ENCODE results near the gene CSPG5.
A peak's percentile ranks its signal among the peaks of the same experiment; 100 is the strongest.

The CSPG5 gene

DNA sequence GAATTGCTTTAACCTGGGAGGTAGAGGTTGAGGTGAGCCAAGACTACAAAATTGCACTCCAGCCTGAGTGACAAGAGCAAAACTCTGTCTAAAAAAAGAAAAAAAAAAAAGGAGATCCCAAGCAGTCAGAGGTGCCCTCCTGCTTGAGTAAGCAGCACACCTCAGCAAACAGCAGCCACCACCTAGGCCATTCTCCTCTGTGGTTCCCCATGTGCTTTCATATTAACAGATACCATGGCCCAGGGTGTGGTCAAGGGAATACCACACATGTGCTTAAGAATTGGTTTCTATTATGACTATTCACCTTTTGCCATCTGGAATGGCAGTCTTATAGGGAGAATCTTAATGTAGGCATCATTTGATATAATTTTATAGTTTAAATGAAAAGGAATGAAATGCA, 24.7 kb upstream of the CSPG5 start:
- Mint-ChIP-seq H3K4me3 (no peak overlapping the region), H3K27me3 (no peaks in the 10 kb centered on the region), H3K36me3 (peaks cover 11% of the 10 kb centered on the region), H3K27ac (no peak overlapping the region), H3K4me1 (ENCODE audit: low read depth) (no peaks in the 10 kb centered on the region), H3K9me3 (ENCODE audit: low read depth) (no peaks in the 10 kb centered on the region)

DNA sequence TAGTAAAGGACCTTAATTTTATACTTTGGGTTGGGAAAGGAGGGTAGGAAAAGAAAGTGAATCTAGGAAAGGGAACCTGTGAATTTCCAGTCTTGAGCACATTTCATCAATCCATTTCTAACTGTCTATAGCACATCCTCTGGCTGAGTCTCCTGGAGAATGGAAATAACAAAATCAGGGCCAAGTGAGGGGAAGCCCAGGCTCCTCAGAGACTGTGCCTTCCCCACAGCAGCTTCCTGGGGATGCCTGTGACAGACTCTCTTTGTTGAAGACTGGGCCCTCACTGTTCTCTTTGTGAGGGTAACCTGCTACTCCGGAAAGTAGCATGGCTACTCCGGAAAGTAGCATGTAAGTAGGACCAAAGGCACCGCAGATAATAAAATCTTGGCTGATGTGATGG, 22.6 kb upstream of the CSPG5 start:
- H3K27me3 Mint-ChIP-seq = no peaks in the 10 kb centered on the region
- H3K27ac Mint-ChIP-seq = no peak overlapping the region
- no peaks in the 10 kb centered on the region for H3K4me1 Mint-ChIP-seq (ENCODE audit: low read depth)
- H3K9me3 Mint-ChIP-seq (ENCODE audit: low read depth) = no peaks in the 10 kb centered on the region
- no peak overlapping the region for H3K4me3 Mint-ChIP-seq
- peaks cover 10% of the 10 kb centered on the region for H3K36me3 Mint-ChIP-seq

DNA sequence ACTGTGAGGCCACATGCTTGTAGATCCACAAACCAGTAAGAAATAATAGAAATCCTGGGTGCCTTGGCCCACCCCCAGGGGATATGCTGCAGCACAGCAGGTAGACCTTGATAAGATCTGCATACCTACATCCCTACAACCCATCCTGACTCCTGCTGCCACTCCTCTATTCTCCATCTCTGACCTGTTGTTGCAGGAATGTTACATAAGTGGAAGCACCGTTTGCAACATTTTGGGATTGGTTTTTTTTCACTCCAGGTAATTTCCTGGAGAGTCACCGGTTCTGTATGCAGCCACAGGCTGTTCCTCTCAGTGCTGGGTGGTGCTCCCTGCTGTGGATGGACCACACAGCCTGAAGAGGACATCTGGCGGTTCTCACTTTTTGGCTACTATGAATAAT, 16.1 kb upstream of the CSPG5 start:
- H3K36me3 Mint-ChIP-seq = peaks cover 2% of the 10 kb centered on the region

DNA sequence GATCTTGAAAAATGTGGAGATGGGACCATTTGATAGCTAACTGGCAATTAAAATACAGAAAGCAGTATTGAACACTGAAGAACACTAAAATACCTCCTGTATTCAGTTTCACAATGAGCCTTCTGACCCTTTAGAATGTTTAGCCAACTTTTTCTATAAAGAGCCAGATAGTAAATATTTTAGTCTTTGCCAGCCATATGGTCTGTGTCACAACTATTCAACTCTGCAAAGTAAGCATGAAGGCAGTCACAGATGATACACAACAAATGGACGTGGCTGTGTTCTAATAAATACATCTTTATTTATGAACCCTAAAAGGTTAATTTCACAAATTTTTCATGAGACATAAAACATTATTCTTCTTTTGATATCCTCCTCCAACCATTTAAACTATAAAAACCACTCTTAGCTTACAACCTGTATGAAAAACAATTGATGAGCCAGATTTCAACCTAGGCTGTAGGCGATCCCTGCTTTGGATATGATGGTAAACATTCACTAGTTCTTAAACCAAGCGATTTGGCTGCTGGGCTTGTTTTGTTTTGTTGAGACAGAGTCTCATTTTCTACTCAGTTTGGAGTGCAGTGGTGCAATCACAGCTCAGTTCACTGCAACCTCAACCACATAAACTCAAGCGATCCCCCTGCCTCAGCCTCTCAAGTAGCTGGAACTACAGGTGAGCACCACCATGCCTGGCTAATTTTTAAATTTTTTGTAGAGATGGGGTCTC, 13.6 kb upstream of the CSPG5 start:
- H3K36me3 Mint-ChIP-seq = peaks cover 2% of the 10 kb centered on the region
- no peak overlapping the region for H3K4me3 Mint-ChIP-seq
- H3K27me3 Mint-ChIP-seq = no peaks in the 10 kb centered on the region
- H3K9me3 Mint-ChIP-seq (ENCODE audit: low read depth) = no peaks in the 10 kb centered on the region
- H3K4me1 Mint-ChIP-seq (ENCODE audit: low read depth) = no peaks in the 10 kb centered on the region
- H3K27ac Mint-ChIP-seq = no peak overlapping the region

More for the DNA sequence above, 16.1 kb upstream of the CSPG5 start:
- H3K9me3 Mint-ChIP-seq (ENCODE audit: low read depth) = no peaks in the 10 kb centered on the region
- H3K4me1 Mint-ChIP-seq (ENCODE audit: low read depth) = no peaks in the 10 kb centered on the region
- H3K27ac Mint-ChIP-seq = no peak overlapping the region
- no peaks in the 10 kb centered on the region for H3K27me3 Mint-ChIP-seq
- no peak overlapping the region for H3K4me3 Mint-ChIP-seq

DNA sequence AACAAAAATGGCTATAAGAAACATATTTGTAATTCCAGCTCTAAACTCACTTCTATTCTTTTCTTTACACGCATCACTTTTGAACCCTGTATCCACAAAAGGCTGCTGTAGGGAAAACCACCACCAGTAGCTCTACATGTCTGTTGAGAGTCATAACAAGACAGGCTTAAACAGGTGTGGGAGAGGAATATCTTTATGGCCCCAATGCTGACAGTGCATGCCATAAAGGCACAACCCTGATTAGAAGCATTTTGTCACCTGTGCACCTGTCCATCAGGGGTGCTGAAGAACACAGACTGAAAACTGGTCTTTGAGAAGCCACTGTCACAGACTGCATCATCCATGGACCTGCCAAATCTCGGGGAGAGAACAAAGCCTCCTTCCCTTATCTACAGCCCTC, 11.6 kb upstream of the CSPG5 start:
- Mint-ChIP-seq H3K27ac (no peak overlapping the region), H3K36me3 (peaks cover 2% of the 10 kb centered on the region), H3K27me3 (no peaks in the 10 kb centered on the region), H3K9me3 (ENCODE audit: low read depth) (no peaks in the 10 kb centered on the region), H3K4me1 (ENCODE audit: low read depth) (no peaks in the 10 kb centered on the region), H3K4me3 (no peak overlapping the region)

DNA sequence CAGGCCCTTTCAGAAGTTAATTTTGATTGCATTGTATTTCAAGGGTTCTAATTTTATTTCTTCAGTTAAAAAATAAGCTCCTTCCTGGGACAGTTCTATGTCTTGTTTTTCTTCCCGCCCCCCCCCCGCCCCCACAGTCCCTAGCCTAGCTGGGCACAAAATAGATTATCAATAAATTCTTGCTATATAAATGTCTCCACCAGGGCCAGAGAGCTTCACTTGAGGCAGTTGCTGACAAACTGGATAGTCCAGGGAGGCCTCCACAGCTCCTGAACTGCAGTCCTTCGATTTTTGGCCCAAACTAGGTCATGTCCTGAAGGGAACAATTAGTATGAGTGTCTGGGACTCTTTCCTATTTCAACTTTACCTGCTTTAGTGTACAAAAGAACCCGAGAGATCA, 9.9 kb upstream of the CSPG5 start:
- Mint-ChIP-seq H3K4me3 (no peak overlapping the region), H3K4me1 (ENCODE audit: low read depth) (no peaks in the 10 kb centered on the region), H3K36me3 (no peaks in the 10 kb centered on the region), H3K27ac (peak overlapping the region; percentile 43), H3K27me3 (no peaks in the 10 kb centered on the region), H3K9me3 (ENCODE audit: low read depth) (no peaks in the 10 kb centered on the region)

DNA sequence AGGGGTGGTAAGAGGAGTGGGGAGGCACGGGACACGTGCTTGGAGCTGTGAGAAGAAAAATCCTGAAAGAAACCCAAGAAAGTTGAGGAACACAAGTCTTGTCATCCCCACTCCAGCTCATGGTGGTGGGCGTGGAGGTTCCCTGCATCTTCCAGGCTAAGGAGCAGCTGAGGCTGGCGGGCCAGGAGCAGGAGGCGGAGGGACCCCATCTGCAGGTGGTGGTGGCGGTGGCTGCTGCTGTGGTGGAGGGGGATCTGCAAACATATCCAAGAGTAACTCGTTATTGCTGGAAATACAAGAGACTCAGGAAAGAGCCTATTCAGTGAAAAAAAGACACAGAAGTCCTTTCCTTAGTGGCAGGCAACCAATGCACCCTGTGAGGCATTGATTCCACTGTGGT, 9.4 kb upstream of the CSPG5 start:
- Mint-ChIP-seq H3K27me3 (no peaks in the 10 kb centered on the region), H3K27ac (no peak overlapping the region), H3K4me3 (no peak overlapping the region), H3K36me3 (no peaks in the 10 kb centered on the region), H3K4me1 (ENCODE audit: low read depth) (no peaks in the 10 kb centered on the region), H3K9me3 (ENCODE audit: low read depth) (no peaks in the 10 kb centered on the region)

DNA sequence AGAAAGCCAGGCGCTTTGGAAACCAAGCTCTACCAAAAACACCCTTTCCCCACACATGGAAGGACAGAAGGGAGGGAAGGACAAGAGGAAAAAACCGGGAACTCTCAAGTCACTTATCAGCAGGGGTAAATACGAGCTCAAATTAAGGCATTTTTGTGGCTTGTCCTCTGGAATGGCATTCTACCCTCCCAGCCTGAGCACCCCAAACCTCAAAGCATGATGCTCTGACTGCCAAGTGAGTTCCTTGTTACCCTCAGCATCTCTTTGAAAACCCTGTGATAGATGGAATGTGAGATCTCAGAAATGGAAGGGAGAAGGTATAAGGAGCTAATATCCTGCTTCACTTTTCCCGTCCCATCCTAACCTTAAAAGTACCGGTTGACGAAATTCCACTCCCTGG, 8.1 kb upstream of the CSPG5 start:
- no peak overlapping the region for H3K4me3 Mint-ChIP-seq
- no peaks in the 10 kb centered on the region for H3K4me1 Mint-ChIP-seq (ENCODE audit: low read depth)
- H3K36me3 Mint-ChIP-seq = no peaks in the 10 kb centered on the region
- no peaks in the 10 kb centered on the region for H3K9me3 Mint-ChIP-seq (ENCODE audit: low read depth)
- no peak overlapping the region for H3K27ac Mint-ChIP-seq
- no peaks in the 10 kb centered on the region for H3K27me3 Mint-ChIP-seq

DNA sequence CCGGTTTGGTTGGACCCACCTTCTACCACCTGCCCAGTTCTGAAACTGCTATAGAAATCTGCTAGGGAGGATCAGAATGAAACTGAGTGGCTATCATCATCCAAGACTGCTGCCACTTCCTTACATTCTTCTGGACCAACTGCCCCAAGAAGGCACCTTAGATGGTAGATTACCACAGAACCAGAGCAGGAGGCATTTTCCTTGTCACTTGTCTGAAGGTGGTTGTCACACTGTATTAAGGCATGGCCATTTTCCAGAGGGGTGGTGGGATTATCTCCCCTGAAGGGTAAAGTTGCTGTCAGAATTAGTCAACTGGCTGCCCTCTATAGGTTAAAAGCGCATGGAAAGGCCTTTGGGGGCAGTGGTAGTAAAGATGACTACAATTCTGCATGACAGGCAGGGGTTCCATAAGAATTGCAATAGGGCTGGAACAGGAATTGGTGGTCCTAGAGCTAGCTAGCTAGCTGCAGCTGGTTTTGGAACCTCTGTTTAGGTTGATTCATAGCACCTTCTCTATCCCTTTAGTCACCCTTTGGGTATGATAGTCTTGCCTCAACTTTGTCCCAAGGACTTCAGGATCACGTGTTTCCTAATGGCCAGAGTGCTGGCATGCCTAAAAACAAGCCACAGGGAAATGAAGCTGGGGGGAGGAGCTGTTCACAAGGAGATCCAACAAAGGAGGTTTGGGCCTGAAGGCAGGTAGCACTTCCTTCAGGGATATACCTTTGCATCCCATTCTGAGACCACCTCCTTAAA, 4.8 kb upstream of the CSPG5 start:
- peaks cover 2% of the 10 kb centered on the region for H3K4me1 Mint-ChIP-seq (ENCODE audit: low read depth)
- H3K27ac Mint-ChIP-seq = no peak overlapping the region
- no peak overlapping the region for H3K4me3 Mint-ChIP-seq
- H3K36me3 Mint-ChIP-seq = no peaks in the 10 kb centered on the region
- no peaks in the 10 kb centered on the region for H3K9me3 Mint-ChIP-seq (ENCODE audit: low read depth)
- peaks cover 3% of the 10 kb centered on the region for H3K27me3 Mint-ChIP-seq

DNA sequence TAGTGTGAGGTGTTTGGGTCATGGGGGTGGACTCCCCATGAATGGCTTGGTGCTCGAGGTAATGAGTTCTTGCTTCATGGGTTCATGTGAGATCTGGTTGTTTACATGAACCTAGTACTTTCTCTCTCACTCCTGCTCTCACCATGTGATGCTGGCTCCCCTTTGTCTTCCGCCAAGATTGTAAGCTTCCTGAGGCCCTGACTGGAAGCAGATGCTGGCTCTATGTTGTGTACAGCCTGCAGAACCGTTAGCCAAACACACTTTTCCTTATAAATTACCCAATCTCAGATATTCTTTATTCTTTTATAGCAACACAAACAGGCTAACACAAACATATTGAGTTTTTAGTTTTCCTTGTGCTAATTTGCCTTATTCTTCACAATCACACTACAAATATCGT, 3.2 kb upstream of the CSPG5 start:
- Mint-ChIP-seq H3K27ac (no peak overlapping the region), H3K27me3 (peaks cover 3% of the 10 kb centered on the region), H3K4me1 (ENCODE audit: low read depth) (peaks cover 2% of the 10 kb centered on the region), H3K36me3 (no peaks in the 10 kb centered on the region), H3K9me3 (ENCODE audit: low read depth) (no peaks in the 10 kb centered on the region), H3K4me3 (no peak overlapping the region)

DNA sequence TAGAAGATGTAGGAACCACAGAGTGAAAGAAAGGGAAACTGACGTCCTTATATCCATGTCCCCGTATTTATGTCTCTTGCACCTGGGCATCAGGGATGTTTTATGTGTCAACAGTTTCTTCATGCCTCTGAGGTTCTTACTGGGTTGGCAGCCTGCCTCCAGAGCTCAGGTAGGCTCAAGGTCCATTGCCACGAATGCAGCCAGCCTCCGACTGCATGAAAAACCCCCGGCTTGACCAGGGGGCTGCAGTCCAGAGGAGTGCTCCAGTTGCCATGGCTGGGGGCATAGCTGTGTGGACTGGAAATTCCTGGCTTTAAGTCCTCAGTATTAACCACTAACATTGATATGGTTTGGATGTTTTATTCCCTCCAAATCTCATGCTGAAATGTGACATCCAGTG, 2.8 kb upstream of the CSPG5 start:
- H3K4me3 Mint-ChIP-seq = no peak overlapping the region

DNA sequence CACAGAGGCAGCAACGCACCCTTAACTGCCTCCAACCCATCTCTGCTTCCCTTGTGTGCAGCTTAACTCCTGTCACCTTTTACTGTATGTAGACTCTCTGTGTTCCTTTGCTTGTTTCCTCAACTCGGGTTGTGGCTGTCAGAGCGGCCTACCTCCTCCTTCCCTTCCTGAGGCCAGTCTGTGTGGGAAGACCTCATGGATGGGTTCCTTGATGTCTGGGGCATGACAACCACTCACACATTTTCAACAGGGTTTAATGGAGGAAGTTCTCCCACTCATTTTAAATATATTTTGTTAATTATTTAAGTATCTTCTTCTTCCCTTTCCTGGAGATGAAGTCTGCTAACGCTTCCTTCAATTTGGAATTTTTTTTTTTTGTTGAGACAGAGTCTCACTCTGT, 1.8 kb upstream of the CSPG5 start:
- no peak overlapping the region for H3K27ac Mint-ChIP-seq
- H3K9me3 Mint-ChIP-seq (ENCODE audit: low read depth) = no peaks in the 10 kb centered on the region
- H3K4me1 Mint-ChIP-seq (ENCODE audit: low read depth) = peaks cover 2% of the 10 kb centered on the region
- H3K36me3 Mint-ChIP-seq = no peaks in the 10 kb centered on the region
- peaks cover 3% of the 10 kb centered on the region for H3K27me3 Mint-ChIP-seq
- H3K4me3 Mint-ChIP-seq = peak overlapping the region; percentile 75

More for the DNA sequence above, 2.8 kb upstream of the CSPG5 start:
- Mint-ChIP-seq H3K27me3 (peaks cover 3% of the 10 kb centered on the region), H3K36me3 (no peaks in the 10 kb centered on the region), H3K27ac (no peak overlapping the region), H3K9me3 (ENCODE audit: low read depth) (no peaks in the 10 kb centered on the region), H3K4me1 (ENCODE audit: low read depth) (peaks cover 2% of the 10 kb centered on the region)

DNA sequence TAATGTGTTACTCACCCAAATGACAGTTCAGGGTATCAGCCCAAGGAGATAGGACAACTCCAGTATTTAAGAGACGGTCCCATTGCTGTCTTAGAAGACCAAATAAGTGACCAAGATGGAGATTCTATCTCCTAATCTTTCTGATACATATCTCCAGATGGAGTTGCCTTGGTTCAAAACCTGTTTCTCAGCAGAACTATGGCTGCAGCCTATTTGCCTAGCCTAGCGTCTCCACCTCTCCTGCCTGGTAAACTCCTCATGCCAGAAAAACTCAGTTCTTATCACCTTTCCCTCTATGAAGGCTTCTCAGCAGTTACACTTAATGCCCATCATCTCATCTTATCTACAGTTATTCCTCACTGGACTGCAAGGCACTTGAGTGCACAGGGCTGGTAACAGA, 1.2 kb upstream of the CSPG5 start:
- no peak overlapping the region for H3K27ac Mint-ChIP-seq
- H3K9me3 Mint-ChIP-seq (ENCODE audit: low read depth) = no peaks in the 10 kb centered on the region
- peaks cover 3% of the 10 kb centered on the region for H3K27me3 Mint-ChIP-seq
- H3K4me3 Mint-ChIP-seq = peak overlapping the region; percentile 75
- no peaks in the 10 kb centered on the region for H3K36me3 Mint-ChIP-seq
- H3K4me1 Mint-ChIP-seq (ENCODE audit: low read depth) = peaks cover 2% of the 10 kb centered on the region

DNA sequence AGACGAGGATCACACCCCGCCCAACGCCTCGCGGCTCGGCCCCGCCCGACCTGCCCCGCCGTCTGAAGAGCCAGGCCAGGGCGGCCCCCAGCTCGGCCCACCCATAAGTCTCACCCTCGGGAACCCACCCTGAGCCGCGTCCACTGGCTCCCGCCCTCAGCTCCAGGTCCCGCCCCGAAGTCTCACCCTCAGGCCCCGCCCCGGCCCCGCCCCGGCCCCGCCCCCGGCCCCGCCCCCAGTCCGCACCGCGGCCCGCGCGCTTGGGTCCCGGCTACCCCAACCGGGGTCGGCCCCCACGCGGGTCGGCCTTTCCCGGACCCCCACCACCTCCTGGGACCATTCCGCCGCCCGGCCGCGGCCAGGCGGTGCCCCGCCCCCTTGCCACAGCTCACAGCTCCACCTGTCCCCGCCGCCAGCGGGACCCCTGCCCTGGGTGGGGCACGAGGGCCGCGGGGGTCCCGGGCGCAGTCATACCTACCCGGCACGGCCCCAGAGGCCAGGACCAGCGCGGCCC, 489 bp downstream of the CSPG5 start:
- Mint-ChIP-seq H3K4me3 (peak overlapping the region; percentile 44), H3K36me3 (no peaks in the 10 kb centered on the region), H3K9me3 (ENCODE audit: low read depth) (no peaks in the 10 kb centered on the region), H3K27ac (no peak overlapping the region), H3K27me3 (peaks cover 9% of the 10 kb centered on the region), H3K4me1 (ENCODE audit: low read depth) (peaks cover 2% of the 10 kb centered on the region)

DNA sequence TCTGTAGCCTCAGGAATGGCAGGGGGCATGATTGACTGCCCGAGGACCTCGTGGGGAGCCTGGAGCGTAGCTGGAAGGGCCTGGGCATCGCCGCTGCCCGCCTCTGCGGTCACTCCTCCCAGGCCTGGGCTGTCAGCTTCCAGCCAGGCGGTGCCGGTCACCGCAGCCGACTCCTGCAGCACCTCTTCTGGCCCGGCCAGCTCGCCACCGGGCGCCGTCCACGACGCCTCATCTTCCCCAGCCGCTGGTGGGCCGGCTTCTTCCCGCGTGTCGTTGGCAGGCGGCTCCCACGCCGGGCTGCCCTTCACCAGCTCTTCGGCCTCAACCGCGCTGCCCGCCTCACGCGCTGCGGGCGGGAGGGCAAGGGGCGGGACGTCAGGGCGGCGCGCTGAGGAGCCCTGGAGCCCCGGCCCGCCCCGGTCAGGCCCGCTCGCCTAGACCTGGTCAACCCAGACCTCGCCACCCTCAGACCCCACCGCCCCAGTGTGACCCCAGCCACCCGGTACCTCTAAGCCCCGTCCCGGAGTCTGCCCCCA, 1.0 kb downstream of the CSPG5 start:
- Mint-ChIP-seq H3K4me1 (ENCODE audit: low read depth) (peaks cover 2% of the 10 kb centered on the region), H3K27ac (no peak overlapping the region), H3K9me3 (ENCODE audit: low read depth) (no peaks in the 10 kb centered on the region), H3K36me3 (no peaks in the 10 kb centered on the region), H3K27me3 (peaks cover 12% of the 10 kb centered on the region), H3K4me3 (peak overlapping the region; percentile 61)
